SK-N-SH (cell line): Measurements from ENCODE around the gene NR2C2. TPM values are rescaled to one million over a fixed set of nuclear protein-coding genes. Genes with fewer than 3 reads are reported as not detected.

Experiments used
- CTCF ChIA-PET: fragments of 300-600, 350-600 bp; formaldehyde crosslinking; extraction: SDS; loops from one replicate; lab custom pipeline; 2021; lab: Yijun Ruan, JAX
- POLR2A ChIA-PET: fragments of 350-600 bp; sonication (Branson Sonifier 250); formaldehyde crosslinking; extraction: SDS; loops from one replicate; lab custom pipeline; 2020; ENCODE audit warnings: antibody characterized with exemption, inconsistent platforms; lab: Yijun Ruan, JAX
- DNase-seq: peaks from one replicate; pipeline ENCODE4 v3.0.0; 2012
- H2AFZ ChIP-seq: fragments of 200-600 bp; sonication (generic); 2 replicates; pipeline ENCODE4 v1.8.1; 2016; ENCODE audit warnings: antibody characterized with exemption, mild to moderate bottlenecking, low read depth
- H3F3A ChIP-seq: fragments of 200-600 bp; sonication (generic); replicated peaks from 2 replicates; pipeline ENCODE3; 2016; ENCODE audit warnings: antibody characterized with exemption, mild to moderate bottlenecking; ENCODE audit not compliant: insufficient read depth
- H3K27ac ChIP-seq, 2 experiments: fragments of 200-500 bp in 1 of 2; fragments of 200-600 bp in 1 of 2; sonication (Bioruptor generic) in 1 of 2; sonication (generic), shearing (Covaris generic) in 1 of 2; 2 replicates each; pipeline versions ENCODE4 v1.5.1 to v1.6.1; 2014 to 2016; ENCODE audit warnings: low read depth in 2 of 2, inconsistent platforms in 1 of 2, low read length in 1 of 2, mild to moderate bottlenecking in 1 of 2, mixed read lengths in 1 of 2
- H3K27me3 ChIP-seq: fragments of 200-600 bp; sonication (generic), shearing (Covaris generic); 2 replicates; pipeline ENCODE4 v1.6.1; 2016; ENCODE audit warnings: mixed run types; ENCODE audit not compliant: insufficient read depth
- H3K36me3 ChIP-seq, 2 experiments: fragments of 200-500 bp in 1 of 2; fragments of 200-600 bp in 1 of 2; sonication (Bioruptor generic) in 1 of 2; sonication (generic) in 1 of 2; replicated peaks in 1 of 2; 2 replicates each; pipeline versions ENCODE3 to v1.5.1; 2014 to 2016; ENCODE audit warnings: low read length in 1 of 2, mild to moderate bottlenecking in 1 of 2; ENCODE audit not compliant: insufficient read depth in 2 of 2, control insufficient read depth in 1 of 2
- H3K4me1 ChIP-seq, 2 experiments: fragments of 200-500 bp in 1 of 2; fragments of 200-600 bp in 1 of 2; sonication (Bioruptor generic) in 1 of 2; sonication (generic), shearing (Covaris generic) in 1 of 2; 2 replicates each; pipeline versions ENCODE4 v1.5.1 to v1.6.1; 2014 to 2016; ENCODE audit warnings: low read depth in 1 of 2, low read length in 1 of 2, mixed run types in 1 of 2; ENCODE audit not compliant: insufficient read depth in 2 of 2, control insufficient read depth in 1 of 2
- H3K4me2 ChIP-seq: fragments of 200-600 bp; sonication (generic), shearing (Covaris generic); 2 replicates; pipeline ENCODE4 v1.6.1; 2017; ENCODE audit warnings: mixed run types
- H3K4me3 ChIP-seq, 2 experiments: fragments of 200-500 bp in 1 of 2; fragments of 200-600 bp in 1 of 2; sonication (Bioruptor generic) in 1 of 2; sonication (generic), shearing (Covaris generic) in 1 of 2; 2 replicates each; pipeline versions ENCODE4 v1.5.1 to v1.8.1; 2014 to 2016; ENCODE audit warnings: low read depth in 2 of 2, inconsistent platforms in 1 of 2, low read length in 1 of 2, mild to moderate bottlenecking in 1 of 2, mixed read lengths in 1 of 2, moderate library complexity in 1 of 2
- H3K79me2 ChIP-seq: fragments of 200-600 bp; sonication (generic); 2 replicates; pipeline ENCODE4 v1.8.1; 2017; ENCODE audit warnings: mild to moderate bottlenecking; ENCODE audit not compliant: insufficient read depth
- H3K9ac ChIP-seq: fragments of 200-600 bp; sonication (generic); 2 replicates; pipeline ENCODE4 v1.6.1; 2017; ENCODE audit warnings: mixed run types
- H3K9me2 ChIP-seq: fragments of 200-600 bp; sonication (generic); 2 replicates; pipeline ENCODE4 v1.6.1; 2017; ENCODE audit warnings: mixed run types
- H3K9me3 ChIP-seq: fragments of 200-600 bp; sonication (generic); 2 replicates; pipeline ENCODE4 v1.6.1; 2017; ENCODE audit warnings: mixed run types, mild to moderate bottlenecking, moderate library complexity
- H4K20me1 ChIP-seq: fragments of 200-600 bp; sonication (generic); 2 replicates; pipeline ENCODE4 v1.6.1; 2017; ENCODE audit warnings: mild to moderate bottlenecking, mixed run types; ENCODE audit not compliant: insufficient read depth
- CTCF ChIP-seq: fragments of 200-600 bp; sonication (generic); IDR thresholded peaks from 2 replicates; pipeline ENCODE4 v1.6.1; 2017; ENCODE audit warnings: antibody characterized with exemption, mild to moderate bottlenecking, moderate library complexity
- FOSL2 ChIP-seq: IDR thresholded peaks from 2 replicates; pipeline ENCODE4 v1.4.0; 2012; ENCODE audit warnings: low read depth, mild to moderate bottlenecking, moderate library complexity, borderline replicate concordance
- GATA2 ChIP-seq: sonication (generic); formaldehyde crosslinking; IDR thresholded peaks from 2 replicates; pipeline ENCODE4 v1.5.0; 2020; ENCODE audit warnings: mild to moderate bottlenecking, missing genetic modification reagents
- IRF3 ChIP-seq: fragments of 150-350 bp; IDR thresholded peaks from 2 replicates; pipeline ENCODE4 v1.6.1; 2016; ENCODE audit warnings: mild to moderate bottlenecking, low read depth, low read length
- JUND ChIP-seq: IDR thresholded peaks from 2 replicates; pipeline ENCODE4 v1.4.0; 2012
- MAX ChIP-seq: IDR thresholded peaks from 2 replicates; pipeline ENCODE4 v1.4.0; 2012; ENCODE audit warnings: low read depth
- MEF2A ChIP-seq: IDR thresholded peaks from 2 replicates; pipeline ENCODE4 v1.4.0; 2012; ENCODE audit warnings: low read depth, borderline replicate concordance
- SIN3A ChIP-seq: IDR thresholded peaks from 2 replicates; pipeline ENCODE4 v1.6.1; 2012; ENCODE audit warnings: low read depth, mild to moderate bottlenecking, low read length, moderate library complexity, borderline replicate concordance
- SMC3 ChIP-seq: IDR thresholded peaks from 2 replicates; pipeline ENCODE4 v1.6.1; 2012; ENCODE audit warnings: low read depth, low read length, improper control_type of control experiment
- TAF1 ChIP-seq: IDR thresholded peaks from 2 replicates; pipeline ENCODE4 v1.6.1; 2012; ENCODE audit warnings: low read depth, mild to moderate bottlenecking, low read length, moderate library complexity, borderline replicate concordance
- YY1 ChIP-seq: IDR thresholded peaks from 2 replicates; pipeline ENCODE4 v1.4.0; 2012; ENCODE audit warnings: low read depth, mild to moderate bottlenecking
- WGBS: methylation state at CpG from one replicate; pipeline ENCODE4 v1.1.6; 2017; ENCODE audit warnings: low lambda C conversion rate; 5-methylcytosine and 5-hydroxymethylcytosine counted together
- polyA plus RNA-seq, 3 experiments: library from polyadenylated mRNA; depleted of rRNA; stranded (reverse); fragments of >200 nt; gene quantifications; 2 replicates each; pipeline ENCODE4 v1.2.3, GENCODE V29; 2012
- TF ChIP-seq, protein P1 (sequence below): IDR thresholded peaks from 2 replicates; pipeline ENCODE4 v1.6.1; 2012; ENCODE audit warnings: mild to moderate bottlenecking, low read depth, low read length, moderate library complexity
- TF ChIP-seq, protein P2 (sequence below): IDR thresholded peaks from 2 replicates; pipeline ENCODE4 v1.4.0; 2012; ENCODE audit warnings: low read depth, borderline replicate concordance
- TF ChIP-seq, protein P3 (sequence below): IDR thresholded peaks from 2 replicates; pipeline ENCODE4 v1.4.0; 2012; ENCODE audit warnings: low read depth, borderline replicate concordance

The NR2C2 gene
- polyA plus RNA-seq, 1 of the 3 experiments (the other 2 are of a cell fraction), result 13.1 TPM

DNA sequence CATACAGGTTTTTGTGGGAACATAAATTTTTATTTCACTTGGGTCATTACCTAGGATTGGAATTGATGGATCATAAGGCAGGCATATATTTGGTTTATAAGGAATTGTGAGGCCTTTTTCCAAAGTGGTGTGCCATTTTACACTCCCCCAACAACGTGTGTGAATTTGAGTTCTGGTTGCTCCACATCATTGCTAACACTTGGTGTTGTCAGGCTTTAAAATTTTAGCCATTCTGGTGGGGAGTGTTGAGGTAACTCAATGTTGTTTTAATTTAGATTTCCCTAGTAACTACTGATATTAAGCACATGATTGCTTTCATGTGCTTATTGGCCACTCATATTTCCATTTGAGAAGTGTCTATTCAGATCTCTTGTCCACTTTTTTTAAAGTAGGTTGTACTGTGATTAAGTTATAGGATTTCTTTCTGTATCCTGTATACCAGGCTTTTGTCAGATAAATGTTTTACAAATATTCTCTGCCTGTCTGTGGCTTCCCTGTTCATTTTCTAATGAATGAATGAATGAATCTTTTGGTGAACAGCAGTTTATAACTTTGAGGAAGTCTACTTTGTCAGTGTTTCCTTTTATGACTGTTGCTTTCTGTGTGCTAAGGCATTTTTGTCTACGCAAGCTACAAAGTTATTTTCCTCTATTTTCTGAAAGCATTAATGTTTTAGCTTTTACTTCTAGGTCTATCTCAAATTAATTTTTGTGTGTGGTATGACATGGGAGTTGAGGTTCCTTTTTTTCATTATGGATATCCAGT is 17.9 kb upstream of the NR2C2 start (continued):
- TF ChIP-seq, protein P1, sequence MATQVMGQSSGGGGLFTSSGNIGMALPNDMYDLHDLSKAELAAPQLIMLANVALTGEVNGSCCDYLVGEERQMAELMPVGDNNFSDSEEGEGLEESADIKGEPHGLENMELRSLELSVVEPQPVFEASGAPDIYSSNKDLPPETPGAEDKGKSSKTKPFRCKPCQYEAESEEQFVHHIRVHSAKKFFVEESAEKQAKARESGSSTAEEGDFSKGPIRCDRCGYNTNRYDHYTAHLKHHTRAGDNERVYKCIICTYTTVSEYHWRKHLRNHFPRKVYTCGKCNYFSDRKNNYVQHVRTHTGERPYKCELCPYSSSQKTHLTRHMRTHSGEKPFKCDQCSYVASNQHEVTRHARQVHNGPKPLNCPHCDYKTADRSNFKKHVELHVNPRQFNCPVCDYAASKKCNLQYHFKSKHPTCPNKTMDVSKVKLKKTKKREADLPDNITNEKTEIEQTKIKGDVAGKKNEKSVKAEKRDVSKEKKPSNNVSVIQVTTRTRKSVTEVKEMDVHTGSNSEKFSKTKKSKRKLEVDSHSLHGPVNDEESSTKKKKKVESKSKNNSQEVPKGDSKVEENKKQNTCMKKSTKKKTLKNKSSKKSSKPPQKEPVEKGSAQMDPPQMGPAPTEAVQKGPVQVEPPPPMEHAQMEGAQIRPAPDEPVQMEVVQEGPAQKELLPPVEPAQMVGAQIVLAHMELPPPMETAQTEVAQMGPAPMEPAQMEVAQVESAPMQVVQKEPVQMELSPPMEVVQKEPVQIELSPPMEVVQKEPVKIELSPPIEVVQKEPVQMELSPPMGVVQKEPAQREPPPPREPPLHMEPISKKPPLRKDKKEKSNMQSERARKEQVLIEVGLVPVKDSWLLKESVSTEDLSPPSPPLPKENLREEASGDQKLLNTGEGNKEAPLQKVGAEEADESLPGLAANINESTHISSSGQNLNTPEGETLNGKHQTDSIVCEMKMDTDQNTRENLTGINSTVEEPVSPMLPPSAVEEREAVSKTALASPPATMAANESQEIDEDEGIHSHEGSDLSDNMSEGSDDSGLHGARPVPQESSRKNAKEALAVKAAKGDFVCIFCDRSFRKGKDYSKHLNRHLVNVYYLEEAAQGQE, result no peak
- TF ChIP-seq TAF1 (no peak), JUND (no peak), IRF3 (no peak), SIN3A (no peak), GATA2 (CRISPR knock-in tag) (no peak)

DNA sequence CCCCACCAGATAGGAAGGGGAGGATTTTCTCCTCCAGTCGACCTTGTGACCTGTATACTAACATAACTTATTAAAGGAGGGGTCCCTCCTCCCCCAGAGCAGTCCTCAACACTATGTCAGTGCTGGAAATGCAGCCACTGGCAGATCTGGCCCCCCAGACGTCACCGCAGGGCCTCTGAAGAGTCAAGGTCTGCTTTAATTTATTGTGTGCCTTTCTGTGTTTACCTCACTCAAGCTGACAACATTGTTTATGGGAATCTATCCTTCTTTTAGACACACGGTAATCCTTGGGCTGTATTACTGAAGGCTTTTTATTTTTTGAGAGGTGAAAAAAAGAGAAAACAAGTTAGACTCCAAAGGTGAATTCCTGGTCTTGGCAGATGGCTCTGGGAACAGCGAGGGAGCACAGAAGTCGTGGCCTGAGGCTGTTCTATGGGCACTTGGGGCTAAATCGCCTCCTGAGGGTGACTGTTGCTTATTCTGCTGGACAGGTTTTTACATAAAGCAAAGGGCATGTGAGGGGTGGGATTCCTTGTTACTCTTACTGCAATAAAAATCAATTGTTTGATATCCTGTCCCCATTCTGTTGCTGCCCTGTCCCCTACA is 13.5 kb upstream of the NR2C2 start:
- Histone ChIP-seq H3K36me3 (no peaks in the 10 kb centered on the region), H3K27ac (no peak overlapping the region), H3K27me3 (no peaks in the 10 kb centered on the region), H4K20me1 (no peaks in the 10 kb centered on the region), H3K4me3 (no peak overlapping the region), H3F3A (no peaks in the 10 kb centered on the region), H3K9ac (no peak overlapping the region), H3K4me2 (no peak overlapping the region), H3K4me1 (peaks cover 0 to 5% of the 10 kb centered on the region in 2 experiments; a peak in 1 of 4 replicates), H2AFZ (no peak overlapping the region), H3K79me2 (no peaks in the 10 kb centered on the region)
- no peak for DNase-seq
- CTCF ChIA-PET, result interaction anchor here (1.9 kb wide), 1 partner anchor 13 kb away, joined by 8 read pairs; no protein-coding TSS in a partner anchor
- WGBS, result 66% methylated on average over 7 of the region's 7 CpGs
- TF ChIP-seq TAF1 (no peak), YY1 (no peak), MAX (no peak), CTCF (no peak), JUND (no peak), SMC3 (no peak), FOSL2 (no peak), MEF2A (no peak)
- TF ChIP-seq, protein P2, sequence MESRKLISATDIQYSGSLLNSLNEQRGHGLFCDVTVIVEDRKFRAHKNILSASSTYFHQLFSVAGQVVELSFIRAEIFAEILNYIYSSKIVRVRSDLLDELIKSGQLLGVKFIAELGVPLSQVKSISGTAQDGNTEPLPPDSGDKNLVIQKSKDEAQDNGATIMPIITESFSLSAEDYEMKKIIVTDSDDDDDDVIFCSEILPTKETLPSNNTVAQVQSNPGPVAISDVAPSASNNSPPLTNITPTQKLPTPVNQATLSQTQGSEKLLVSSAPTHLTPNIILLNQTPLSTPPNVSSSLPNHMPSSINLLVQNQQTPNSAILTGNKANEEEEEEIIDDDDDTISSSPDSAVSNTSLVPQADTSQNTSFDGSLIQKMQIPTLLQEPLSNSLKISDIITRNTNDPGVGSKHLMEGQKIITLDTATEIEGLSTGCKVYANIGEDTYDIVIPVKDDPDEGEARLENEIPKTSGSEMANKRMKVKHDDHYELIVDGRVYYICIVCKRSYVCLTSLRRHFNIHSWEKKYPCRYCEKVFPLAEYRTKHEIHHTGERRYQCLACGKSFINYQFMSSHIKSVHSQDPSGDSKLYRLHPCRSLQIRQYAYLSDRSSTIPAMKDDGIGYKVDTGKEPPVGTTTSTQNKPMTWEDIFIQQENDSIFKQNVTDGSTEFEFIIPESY, result no peak
- TF ChIP-seq, protein P3, sequence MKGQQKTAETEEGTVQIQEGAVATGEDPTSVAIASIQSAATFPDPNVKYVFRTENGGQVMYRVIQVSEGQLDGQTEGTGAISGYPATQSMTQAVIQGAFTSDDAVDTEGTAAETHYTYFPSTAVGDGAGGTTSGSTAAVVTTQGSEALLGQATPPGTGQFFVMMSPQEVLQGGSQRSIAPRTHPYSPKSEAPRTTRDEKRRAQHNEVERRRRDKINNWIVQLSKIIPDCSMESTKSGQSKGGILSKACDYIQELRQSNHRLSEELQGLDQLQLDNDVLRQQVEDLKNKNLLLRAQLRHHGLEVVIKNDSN, result no peak
- TF ChIP-seq, all 33 proteins: peak for 0
- H3K9me3 ChIP-seq, result no peaks in the 10 kb centered on the region
- POLR2A ChIA-PET, result interaction anchor here (0.9 kb wide), 1 partner anchor 13 kb away, joined by 3 read pairs; the partner anchor contains the start of gene NR2C2
- no peaks in the 10 kb centered on the region for H3K9me2 ChIP-seq
